HG02798 (cell line): ENCODE results near the gene CAMTA1.

Experiments
- ATAC-seq: cut with Tn5 transposase; IDR thresholded peaks from one replicate; pipeline ENCODE4 v1.9.1; 2021; ENCODE audit warnings: mild to moderate bottlenecking; ENCODE audit not compliant: unreplicated experiment, poor library complexity

CAMTA1 gene

GRCh38 chr1:7610936-7611335, 825.7 kb downstream of the CAMTA1 start:
- no peak for ATAC-seq

- no peak for ATAC-seq
Measured at GRCh38 chr1:7611421-7612010, 826.3 kb downstream of the CAMTA1 start.

- ATAC-seq = no peak
Measured at GRCh38 chr1:7613106-7613850, 828.0 kb downstream of the CAMTA1 start.

DNA sequence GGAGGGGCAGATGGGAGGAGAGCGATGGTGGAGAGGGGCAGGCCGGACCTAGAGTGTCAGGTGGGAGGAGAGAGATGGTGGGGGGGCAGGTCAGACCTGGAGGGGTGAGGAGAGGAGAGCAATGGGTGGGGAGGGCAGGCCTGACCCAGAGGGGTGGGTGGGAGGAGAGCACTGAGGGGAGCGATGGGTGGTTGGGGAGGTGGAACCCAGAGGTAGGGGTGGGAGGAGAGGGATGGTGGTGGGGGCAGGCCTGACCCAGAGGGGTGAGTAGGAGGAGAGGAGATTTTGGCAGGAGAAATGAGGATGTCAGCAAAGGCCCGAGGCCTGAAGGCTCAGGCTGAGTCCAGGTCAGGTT, 828.6 kb downstream of the CAMTA1 start:
- ATAC-seq = no peak

DNA sequence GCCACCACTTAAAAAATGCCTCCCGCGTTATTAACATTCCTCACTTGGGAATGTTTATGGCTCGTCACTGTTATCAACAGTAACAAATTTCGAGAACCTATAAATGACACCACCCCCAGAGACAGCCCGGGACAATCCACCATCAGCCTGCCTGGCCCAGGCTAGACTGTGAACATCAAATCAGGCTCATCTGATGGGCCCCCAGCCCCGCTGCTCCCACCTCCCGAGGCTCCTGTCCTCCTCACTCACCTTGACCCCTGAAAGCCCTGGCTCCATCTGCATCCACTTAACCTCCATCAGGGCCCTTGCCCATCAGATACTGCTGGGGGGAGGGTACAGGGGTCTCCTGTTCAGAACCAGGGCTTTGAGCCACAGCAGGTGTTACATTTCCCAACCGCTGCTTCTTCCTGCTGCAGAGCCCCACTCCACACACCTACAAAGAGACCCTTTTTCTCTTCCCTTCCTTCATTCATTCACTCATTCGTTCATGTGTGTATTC, 829.4 kb downstream of the CAMTA1 start:
- no peak for ATAC-seq

- ATAC-seq = no peak
Measured at GRCh38 chr1:7615138-7615537, 829.9 kb downstream of the CAMTA1 start.

- ATAC-seq = no peak
Measured at GRCh38 chr1:7616076-7616832, 831.0 kb downstream of the CAMTA1 start.

DNA sequence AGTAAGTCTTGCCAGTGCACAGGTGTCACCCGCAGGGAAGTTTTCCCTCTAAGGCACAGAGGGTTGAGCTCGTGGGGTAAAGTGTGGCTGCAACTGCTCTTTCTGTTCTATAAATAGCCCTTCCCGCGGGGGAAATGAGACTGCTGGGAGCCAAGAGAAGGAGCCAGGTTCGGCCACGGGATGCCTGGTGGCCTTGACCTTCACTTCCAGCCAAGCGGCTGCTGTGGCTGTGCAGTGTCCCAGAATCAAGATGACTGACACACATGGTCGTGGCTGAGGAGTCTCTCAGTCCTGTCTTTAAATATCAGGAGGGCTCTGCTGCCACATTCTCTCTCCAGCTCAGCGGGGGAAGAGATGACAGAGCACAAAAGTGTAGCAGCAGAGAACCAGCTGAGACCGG, 831.7 kb downstream of the CAMTA1 start:
- ATAC-seq = no peak

DNA sequence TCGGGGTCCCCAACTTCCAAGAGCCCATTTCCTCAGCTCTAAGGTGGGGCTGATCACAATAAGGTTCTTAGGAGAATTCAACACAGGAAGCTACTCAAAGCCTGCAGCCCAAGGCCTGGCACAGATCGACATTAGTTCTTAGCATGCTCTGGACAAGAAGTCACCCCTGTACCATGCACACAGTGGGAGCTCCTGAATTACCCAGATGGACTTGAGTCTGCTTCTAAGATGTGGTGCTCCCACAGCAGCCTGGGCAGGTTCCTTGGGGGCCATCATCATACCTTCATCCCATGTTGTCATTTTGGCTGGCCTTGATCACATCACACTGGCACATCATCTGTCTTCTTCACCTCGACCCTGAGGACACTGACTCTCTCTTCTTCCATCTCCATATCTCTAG, 832.6 kb downstream of the CAMTA1 start:
- no peak for ATAC-seq

DNA sequence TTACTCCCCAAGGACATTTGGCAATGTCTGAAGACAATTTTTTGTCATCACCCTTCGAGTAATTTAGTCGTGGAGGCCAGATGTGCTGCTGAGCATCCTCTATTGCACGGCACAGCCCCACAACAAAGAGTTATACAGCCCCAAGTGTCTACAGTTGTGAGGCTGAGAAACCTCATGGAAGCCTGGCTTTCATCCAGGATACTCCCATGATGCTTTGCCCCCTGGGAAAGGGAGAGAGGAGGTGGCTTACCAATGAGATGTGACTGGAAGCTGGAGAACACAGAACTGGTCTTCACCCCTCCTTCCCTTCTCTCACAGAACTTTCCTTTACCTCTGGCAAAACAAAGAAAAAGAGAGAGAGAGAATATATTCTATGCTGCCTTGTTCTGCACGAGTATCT, 834.9 kb downstream of the CAMTA1 start:
- ATAC-seq = no peak

DNA sequence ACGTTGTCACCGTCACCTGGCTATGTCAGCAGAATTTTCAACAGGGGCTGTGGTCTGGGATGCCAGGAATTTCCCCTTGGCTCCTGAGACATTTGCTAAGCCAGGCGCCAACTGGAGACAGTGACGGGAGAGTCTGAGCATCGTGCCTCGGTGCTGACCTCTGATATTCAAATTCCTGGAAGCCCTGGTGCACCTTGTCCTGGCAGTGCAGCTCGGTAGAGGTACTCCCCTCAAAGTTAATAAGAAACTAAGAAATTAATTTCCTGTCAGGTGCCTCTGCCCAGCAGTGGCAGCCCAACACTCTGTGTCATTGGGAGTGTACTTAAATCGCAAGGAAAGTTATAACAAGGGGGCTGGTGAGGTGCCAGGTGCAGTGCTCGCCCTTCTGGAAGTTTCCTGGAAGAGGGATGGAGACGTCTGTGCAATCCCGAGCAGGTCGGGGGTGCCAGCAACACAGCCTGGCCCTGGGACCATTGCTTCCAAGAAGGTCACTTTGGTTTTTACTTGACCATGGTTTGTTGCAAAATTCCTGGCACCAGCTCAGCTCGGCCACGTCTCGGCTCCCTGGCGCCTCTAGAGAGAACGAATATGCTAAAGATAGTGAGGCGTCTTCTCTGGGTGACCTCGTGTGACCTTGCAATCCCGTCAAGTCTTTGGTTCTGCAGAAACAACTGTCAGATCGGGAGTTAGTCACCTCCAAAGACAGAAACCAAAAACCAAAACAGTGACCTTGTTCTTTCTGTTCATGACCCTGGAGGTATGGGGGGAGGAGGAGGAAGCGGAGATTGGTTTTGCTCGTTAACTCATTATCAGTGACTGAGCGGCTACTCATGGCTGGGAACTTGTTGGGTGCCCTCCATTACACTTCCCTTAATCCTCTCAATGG, 836.3 kb downstream of the CAMTA1 start:
- ATAC-seq = no peak

DNA sequence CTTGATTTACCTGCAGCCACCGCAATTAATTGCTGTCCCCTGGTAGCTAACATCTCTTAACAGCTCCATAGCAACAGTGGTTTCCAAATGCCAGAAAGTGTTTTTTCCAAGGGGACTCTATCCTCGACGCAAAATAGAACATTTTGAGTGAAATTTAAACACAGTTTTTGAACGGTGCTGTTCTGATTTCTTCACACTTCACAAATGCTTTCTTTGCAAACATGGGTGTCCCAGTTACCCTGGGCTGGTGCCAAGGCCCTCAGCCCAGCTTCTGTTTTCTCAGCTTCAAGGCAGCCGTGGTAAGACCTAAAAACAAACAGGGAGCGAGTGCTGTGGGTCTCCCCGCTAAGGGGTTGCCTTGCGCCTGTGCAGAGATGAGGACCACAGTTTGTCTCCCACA, 838.6 kb downstream of the CAMTA1 start:
- ATAC-seq = no peak

GRCh38 chr1:7624791-7625355, 839.6 kb downstream of the CAMTA1 start:
- ATAC-seq = no peak

- ATAC-seq = no peak
Measured at GRCh38 chr1:7625401-7625800, 840.1 kb downstream of the CAMTA1 start.

GRCh38 chr1:7628273-7628672, 843.0 kb downstream of the CAMTA1 start:
- ATAC-seq = no peak

GRCh38 chr1:7629011-7629410, 843.8 kb downstream of the CAMTA1 start:
- ATAC-seq = no peak

GRCh38 chr1:7629465-7630195, 844.4 kb downstream of the CAMTA1 start:
- no peak for ATAC-seq

DNA sequence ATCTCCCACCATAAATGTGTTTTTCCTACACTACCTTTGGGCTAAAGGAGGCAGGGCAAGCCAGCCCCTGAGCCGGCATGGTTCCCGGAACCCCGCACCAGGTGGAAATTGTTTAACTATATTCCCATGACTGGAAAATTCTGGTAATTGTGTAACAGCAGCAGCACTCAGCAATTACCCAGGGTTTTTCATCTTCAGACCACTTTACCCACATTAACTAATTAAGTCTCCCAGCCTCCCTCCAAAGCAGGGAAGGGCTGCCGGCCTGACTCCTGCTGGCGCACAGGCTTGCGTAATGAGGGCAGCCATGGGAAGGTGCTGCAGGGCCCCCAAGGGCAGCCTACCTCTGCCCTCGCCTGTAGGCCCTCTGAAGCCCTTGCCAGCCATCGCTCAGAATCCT, 845.1 kb downstream of the CAMTA1 start:
- ATAC-seq = no peak

GRCh38 chr1:7632176-7632575, 846.9 kb downstream of the CAMTA1 start:
- ATAC-seq = no peak
